Coronary artery (tissue), 2 donors: ENCODE results near the gene CDC42BPB.

Experiments used
- DNase-seq: peaks from one replicate; pipeline ENCODE4 v3.0.0-alpha.2; 2017; ENCODE audit warnings: low spot score
- H3K27ac ChIP-seq, 2 donors: fragments of 200-600 bp; sonication (generic); one replicate each; pipeline ENCODE4 v1.5.1; 2016 to 2019
- H3K4me3 ChIP-seq: fragments of 200-600 bp; sonication (generic); 2 replicates; pipeline ENCODE4 v1.5.1; 2016; ENCODE audit warnings: mild to moderate bottlenecking, moderate library complexity
- TF ChIP-seq, protein P1 (sequence below): fragments of 200-600 bp; sonication (generic); IDR thresholded peaks from one replicate; pipeline ENCODE4 v1.5.1; 2019; ENCODE audit warnings: antibody characterized with exemption

CDC42BPB gene

DNA sequence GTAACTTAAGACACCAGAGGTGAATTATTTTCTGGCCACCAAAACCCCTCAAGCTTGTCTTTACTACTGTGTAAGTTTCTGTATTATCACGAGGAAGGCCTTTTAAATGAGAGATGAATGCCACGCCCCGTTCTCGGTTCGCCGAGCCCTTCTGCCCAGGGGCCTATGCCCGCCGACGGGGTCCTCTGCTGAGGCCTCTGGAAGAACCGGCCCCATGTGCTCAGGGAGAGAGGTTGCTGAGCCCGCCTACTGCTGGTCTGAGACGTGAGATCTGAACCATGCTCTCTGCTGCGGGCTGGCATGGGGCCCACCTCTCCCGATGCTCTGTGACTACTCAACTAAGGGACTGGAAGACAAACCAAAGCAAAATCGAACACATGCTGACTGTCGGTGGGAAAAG lies 113.9 kb downstream of the CDC42BPB start:
- DNase-seq, result no peak
- Histone ChIP-seq H3K4me3 (no peak overlapping the region), H3K27ac (no peak overlapping the region)
- TF ChIP-seq, protein P1, sequence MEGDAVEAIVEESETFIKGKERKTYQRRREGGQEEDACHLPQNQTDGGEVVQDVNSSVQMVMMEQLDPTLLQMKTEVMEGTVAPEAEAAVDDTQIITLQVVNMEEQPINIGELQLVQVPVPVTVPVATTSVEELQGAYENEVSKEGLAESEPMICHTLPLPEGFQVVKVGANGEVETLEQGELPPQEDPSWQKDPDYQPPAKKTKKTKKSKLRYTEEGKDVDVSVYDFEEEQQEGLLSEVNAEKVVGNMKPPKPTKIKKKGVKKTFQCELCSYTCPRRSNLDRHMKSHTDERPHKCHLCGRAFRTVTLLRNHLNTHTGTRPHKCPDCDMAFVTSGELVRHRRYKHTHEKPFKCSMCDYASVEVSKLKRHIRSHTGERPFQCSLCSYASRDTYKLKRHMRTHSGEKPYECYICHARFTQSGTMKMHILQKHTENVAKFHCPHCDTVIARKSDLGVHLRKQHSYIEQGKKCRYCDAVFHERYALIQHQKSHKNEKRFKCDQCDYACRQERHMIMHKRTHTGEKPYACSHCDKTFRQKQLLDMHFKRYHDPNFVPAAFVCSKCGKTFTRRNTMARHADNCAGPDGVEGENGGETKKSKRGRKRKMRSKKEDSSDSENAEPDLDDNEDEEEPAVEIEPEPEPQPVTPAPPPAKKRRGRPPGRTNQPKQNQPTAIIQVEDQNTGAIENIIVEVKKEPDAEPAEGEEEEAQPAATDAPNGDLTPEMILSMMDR, result no peak

DNA sequence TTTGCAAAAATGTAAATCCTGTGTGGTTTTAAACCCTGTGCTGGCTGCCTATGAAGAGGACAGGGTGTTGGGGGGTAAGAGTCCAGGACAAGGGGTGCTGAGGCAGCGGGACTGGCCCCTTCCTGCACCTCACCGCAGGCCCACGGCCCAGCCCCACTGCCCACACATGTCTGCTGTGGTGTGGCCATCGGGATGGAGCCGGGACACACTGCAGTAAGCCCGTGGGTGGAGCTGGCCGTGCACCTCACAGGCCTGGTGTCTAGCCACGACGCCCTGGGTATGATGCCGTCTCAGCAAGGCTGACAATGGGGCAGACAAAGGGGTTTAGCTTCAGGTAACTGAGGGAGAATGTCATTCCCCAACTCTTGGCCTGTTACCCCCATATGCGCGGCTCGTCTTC lies 115.3 kb downstream of the CDC42BPB start:
- TF ChIP-seq, protein P1, result no peak
- DNase-seq, result no peak
- Histone ChIP-seq H3K4me3 (no peak overlapping the region), H3K27ac (no peak overlapping the region)

DNA sequence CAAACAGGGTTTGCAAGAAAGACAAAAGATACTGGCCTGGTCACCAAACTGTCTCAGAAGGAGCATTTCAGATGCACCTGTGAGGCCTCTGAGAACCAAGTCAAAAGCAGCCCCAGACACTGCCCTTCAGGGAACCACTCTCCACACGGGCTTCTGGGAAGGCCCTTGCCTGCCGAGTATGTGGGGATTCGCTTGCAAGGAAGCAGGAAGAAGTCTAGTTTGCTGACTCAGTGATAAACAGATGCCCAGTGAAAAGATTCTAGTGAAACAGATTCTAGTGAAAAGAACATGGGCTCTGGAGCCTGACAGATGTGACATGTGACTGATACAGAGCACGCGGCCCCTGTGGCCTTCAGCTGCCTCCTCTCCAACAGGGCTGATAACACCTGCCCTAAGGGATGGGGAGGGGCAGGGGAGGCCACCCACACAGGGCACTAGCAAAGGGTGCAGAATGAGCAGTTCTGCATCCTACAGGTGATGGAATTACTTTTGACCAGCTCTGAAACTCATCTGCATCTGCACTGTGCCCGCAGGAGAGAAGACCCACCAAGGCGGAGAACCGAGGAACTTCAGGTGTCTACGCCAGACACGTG lies 115.8 kb downstream of the CDC42BPB start:
- no peak for DNase-seq
- Histone ChIP-seq H3K27ac (no peak overlapping the region), H3K4me3 (no peak overlapping the region)
- TF ChIP-seq, protein P1, result no peak

DNA sequence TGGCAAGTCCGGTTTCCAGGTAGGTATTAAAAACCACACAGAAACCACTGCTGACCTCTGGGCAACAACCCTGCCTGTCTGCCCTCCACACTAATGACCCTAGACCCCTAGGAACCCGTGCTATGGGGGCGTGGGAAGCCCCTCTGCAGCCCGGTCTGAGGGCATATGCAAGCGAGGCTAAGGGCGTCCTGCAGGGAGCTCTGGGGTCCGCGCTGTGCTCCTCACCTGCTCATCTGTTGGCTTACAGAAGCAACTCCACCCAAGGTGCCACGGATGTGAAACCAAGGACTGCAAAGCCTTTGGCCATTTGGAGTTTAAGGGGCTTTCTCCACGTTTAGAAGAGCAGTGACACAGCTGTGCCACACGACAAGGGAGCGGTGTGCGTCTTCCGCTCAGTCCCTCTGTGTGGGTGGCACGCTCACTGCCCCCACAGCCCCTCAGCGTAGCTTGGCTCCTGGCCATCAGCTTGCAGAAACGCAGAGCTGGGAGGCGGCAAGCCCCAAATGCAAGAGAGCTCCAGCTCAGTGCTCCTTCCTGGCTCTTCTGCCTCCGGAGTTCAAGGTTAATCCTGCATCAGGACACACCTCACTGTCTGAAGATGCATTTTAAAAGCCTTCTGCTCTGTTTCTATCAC lies 116.5 kb downstream of the CDC42BPB start:
- no peak overlapping the region for H3K4me3 ChIP-seq
- no peak overlapping the region for H3K27ac ChIP-seq
- TF ChIP-seq, protein P1, result no peak
- DNase-seq, result no peak

DNA sequence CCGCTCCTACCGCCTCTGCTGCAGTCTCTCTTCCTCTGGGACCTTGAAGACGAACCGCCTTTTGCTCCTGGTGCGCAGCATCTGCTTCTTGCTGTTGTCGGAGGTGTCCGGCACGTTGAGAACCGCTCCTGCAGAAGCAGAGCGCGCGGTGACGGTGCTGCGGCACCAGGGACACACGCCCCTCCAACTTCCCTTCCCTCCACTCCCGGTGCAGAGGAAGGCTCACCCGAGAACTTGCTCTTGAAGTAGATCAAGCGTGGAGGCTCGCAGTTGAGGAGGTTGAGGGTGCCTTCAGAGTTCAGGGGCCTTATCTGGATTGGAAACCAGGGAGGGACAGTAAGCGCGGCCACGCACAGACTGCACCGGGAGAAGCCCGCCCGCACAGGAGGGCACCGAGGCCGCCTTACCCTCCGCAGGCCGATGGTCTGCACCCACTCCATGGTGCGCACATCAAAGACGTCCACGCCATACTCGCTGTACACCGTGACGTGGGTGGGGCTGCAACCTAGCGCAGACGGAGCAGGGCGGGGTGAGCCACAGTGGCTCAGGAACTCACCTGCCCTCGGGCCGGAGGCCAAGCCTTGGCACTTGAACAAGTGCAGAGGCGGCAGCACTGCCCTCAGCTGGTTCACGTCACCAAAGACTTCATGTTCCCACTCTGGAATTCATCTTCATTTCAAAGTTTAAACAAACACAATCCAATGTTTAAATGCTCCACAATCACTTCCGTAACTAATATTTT lies 117.4 kb downstream of the CDC42BPB start:
- Histone ChIP-seq H3K4me3 (no peak overlapping the region), H3K27ac (no peak overlapping the region)
- TF ChIP-seq, protein P1, result no peak
- no peak for DNase-seq

DNA sequence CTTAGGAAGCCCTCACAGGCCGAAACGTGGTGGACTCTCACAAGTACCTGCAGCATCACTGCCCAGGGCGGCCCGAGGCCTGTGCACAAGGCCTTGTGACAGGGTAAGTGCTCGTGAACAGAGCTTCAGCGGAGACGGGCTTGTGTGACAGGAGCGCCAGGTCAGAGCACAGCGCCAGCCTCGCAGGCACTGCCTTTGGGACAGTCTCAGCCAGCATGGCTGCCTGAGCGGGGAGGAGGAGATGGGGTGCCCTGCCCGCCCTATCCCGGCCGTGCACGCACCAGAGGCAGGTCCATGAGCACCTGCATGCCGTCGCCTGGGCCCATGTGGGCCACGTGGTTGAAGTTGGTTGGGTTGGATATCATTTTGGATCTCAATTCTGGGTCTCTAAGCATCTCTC lies 118.0 kb downstream of the CDC42BPB start:
- TF ChIP-seq, protein P1, result no peak
- no peak overlapping the region for H3K4me3 ChIP-seq
- no peak for DNase-seq
- no peak overlapping the region for H3K27ac ChIP-seq
